Mucosa of descending colon (tissue), 3 donors: ENCODE data around the gene ANKMY1. TPM values are rescaled to one million over a fixed set of nuclear protein-coding genes. Genes with fewer than 3 reads are reported as not detected.
A peak's percentile ranks its signal among the peaks of the same experiment; 100 is the strongest.

Source experiments
- ATAC-seq: fragments of 200-7000 bp; cut with Tn5 transposase; one replicate; pipeline ENCODE4 v1.9.1; 2020; ENCODE audit warnings: mild to moderate bottlenecking, moderate library complexity
- DNase-seq, 3 donors: peaks; one replicate each; pipeline ENCODE4 v3.0.0-alpha.2; 2020
- H3K36me3 ChIP-seq: fragments of 200-600 bp; one replicate; pipeline ENCODE4 v1.8.0; 2021; ENCODE audit warnings: low read depth, mild to moderate bottlenecking
- H3K4me1 ChIP-seq: fragments of 200-600 bp; one replicate; pipeline ENCODE4 v1.8.0; 2021; ENCODE audit warnings: low read depth, mild to moderate bottlenecking
- H3K4me3 ChIP-seq: fragments of 200-600 bp; one replicate; pipeline ENCODE4 v1.8.0; 2021; ENCODE audit warnings: mild to moderate bottlenecking
- H3K9me3 ChIP-seq: fragments of 200-600 bp; one replicate; pipeline ENCODE4 v1.8.0; 2021; ENCODE audit warnings: mild to moderate bottlenecking
- intact Hi-C, 2 donors: fragments of 100-400 bp; cut with DNase I in 1 of 2; cut with micrococcal nuclease in 1 of 2; formaldehyde crosslinking; loops; one replicate each; pipeline versions ENCODE4 v1.11.0 to v1.11.1; 2022; cut with DNase I, micrococcal nuclease
- total RNA-seq, 3 donors: library from RNA; stranded (reverse); fragmentation: NEBNext Ultra II Directional in 2 of 3; extraction: Animal tissue kit (Norgen Biotek cat#: 25700) in 2 of 3; gene quantifications; one replicate each; pipeline versions ENCODE4 v1.2.1 to v1.2.4, GENCODE V29; 2021 to 2023
- TF ChIP-seq, protein P1 (sequence below): fragments of 200-600 bp; IDR thresholded peaks from one replicate; pipeline ENCODE4 v1.8.0; 2022; ENCODE audit warnings: antibody characterized with exemption, mild to moderate bottlenecking
- donor health status: DM: no; HTN: no; CAD: no; lungs with moderate emphysema.
- donor health status: DM: no; HTN: no; CAD: no.
- donor health status: DM: no; HTN: yes; CAD: no.

ANKMY1 gene
- total RNA-seq, 3 donors from 2014 or later: 23.0 to 32.7 (median 23.5) TPM

DNA sequence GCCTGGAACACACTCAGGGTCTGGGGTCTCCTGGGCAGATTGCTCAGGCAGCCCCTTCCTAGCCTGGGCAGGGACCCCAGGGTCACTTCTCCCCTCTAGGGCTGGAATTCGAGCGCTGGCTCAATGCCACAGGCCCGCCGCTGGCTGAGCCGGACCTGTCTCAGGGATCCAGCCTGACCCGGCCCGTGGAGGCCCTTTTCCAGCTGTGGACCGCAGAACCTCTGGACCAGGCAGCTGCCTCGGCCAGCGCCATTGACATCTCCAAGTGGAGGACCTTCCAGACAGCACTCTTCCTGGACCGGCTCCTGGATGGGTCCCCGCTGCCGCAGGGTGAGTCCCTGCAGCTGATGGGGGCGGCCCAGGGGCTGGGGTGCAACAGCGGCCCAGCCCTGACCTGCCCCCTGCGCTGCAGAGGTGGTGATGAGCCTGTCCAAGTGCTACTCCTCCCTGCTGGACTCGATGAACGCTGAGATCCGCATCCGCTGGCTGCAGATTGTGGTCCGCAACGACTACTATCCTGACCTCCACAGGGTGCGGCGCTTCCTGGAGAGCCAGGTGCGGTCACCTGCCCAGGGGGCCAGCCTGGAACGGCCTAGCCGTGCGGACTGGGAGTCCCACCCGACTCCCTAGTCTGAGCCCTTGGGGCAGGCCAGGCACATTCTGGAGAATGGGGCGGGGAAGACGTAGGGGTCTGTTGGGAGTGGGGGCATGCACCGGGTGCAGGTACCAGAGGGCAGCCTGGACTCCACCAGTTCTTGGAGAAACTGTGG is 18.8 kb upstream of the ANKMY1 start:
- TF ChIP-seq, protein P1, sequence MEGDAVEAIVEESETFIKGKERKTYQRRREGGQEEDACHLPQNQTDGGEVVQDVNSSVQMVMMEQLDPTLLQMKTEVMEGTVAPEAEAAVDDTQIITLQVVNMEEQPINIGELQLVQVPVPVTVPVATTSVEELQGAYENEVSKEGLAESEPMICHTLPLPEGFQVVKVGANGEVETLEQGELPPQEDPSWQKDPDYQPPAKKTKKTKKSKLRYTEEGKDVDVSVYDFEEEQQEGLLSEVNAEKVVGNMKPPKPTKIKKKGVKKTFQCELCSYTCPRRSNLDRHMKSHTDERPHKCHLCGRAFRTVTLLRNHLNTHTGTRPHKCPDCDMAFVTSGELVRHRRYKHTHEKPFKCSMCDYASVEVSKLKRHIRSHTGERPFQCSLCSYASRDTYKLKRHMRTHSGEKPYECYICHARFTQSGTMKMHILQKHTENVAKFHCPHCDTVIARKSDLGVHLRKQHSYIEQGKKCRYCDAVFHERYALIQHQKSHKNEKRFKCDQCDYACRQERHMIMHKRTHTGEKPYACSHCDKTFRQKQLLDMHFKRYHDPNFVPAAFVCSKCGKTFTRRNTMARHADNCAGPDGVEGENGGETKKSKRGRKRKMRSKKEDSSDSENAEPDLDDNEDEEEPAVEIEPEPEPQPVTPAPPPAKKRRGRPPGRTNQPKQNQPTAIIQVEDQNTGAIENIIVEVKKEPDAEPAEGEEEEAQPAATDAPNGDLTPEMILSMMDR: no peak
- Histone ChIP-seq H3K4me1 (peaks cover 11% of the 10 kb centered on the region), H3K36me3 (peaks cover 6% of the 10 kb centered on the region), H3K4me3 (no peak overlapping the region), H3K9me3 (no peaks in the 10 kb centered on the region)
- intact Hi-C loops: no loop called here
- peak in 1 of 3 donors; percentile 48 for DNase-seq
- no peak for ATAC-seq

DNA sequence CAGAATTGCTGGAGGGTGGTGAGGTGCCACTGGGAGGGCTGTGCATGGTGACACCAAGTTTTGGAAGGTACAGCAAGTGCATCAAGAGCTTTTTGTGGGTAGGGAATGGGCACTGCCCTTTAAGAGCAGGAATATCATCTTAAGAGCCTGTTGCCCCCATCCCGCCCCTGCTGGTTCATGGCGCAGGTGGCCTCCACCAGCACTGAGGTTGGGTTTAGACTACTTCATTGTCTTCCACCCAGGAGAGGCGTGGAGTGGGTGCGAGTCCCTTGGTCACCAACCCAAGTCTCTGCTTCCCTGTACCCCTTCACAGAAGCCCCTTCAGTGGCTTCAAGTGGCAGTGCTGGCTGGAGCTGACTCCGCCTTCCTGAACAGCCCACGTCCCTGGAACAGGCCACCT is 18.2 kb upstream of the ANKMY1 start:
- intact Hi-C loops: no loop called here
- ATAC-seq (no peak), DNase-seq (no peak)
- TF ChIP-seq, protein P1: no peak
- Histone ChIP-seq H3K9me3 (no peaks in the 10 kb centered on the region), H3K36me3 (peaks cover 6% of the 10 kb centered on the region), H3K4me3 (no peak overlapping the region), H3K4me1 (peaks cover 11% of the 10 kb centered on the region)

DNA sequence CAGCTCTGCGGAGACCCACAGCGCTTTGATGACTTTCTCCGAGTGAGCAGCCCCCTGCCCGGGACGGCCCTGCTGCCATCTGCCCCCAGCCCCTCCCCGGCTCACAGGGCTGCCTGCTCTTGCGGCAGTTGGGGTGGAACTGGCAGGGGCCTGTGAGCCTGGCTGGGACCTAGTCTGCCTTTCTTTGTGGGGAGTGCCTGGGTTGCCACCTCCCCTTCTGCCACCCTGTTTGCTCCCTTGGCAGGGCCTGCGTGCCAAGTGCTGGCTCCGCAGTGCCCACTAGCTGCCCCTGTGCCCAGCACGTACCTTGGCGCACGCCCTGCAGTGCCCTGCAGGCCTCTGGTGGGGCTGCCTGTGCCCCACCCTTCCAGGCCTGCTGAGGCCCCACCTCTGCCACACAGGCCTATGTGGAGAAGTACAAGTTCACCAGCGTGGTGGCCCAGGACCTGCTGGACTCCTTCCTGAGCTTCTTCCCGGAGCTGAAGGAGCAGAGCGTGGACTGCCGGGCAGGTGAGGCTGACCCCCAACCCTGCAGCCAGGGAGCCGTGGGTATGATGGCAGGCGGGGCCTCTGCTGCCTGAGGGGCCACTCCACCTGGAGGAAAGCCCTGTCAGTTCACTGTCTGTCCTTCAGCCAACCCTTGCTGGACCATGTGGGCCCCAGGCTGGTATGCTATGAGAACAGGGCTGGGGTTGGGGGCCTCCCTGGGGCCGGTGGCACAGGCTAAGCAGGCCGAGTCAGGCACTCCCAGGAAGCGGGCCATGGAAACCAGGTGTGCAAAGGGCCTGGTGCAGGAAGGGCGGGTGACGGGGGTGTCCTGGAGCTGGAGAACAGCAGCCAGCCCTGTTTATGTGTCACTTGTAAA is 17.5 kb upstream of the ANKMY1 start:
- intact Hi-C loops: no loop called here
- Histone ChIP-seq H3K4me1 (peaks cover 15% of the 10 kb centered on the region), H3K9me3 (no peaks in the 10 kb centered on the region), H3K4me3 (no peak overlapping the region), H3K36me3 (peaks cover 6% of the 10 kb centered on the region)
- ATAC-seq (no peak), DNase-seq (peak in 2 of 3 donors; percentile 25 to 44)
- TF ChIP-seq, protein P1: no peak

DNA sequence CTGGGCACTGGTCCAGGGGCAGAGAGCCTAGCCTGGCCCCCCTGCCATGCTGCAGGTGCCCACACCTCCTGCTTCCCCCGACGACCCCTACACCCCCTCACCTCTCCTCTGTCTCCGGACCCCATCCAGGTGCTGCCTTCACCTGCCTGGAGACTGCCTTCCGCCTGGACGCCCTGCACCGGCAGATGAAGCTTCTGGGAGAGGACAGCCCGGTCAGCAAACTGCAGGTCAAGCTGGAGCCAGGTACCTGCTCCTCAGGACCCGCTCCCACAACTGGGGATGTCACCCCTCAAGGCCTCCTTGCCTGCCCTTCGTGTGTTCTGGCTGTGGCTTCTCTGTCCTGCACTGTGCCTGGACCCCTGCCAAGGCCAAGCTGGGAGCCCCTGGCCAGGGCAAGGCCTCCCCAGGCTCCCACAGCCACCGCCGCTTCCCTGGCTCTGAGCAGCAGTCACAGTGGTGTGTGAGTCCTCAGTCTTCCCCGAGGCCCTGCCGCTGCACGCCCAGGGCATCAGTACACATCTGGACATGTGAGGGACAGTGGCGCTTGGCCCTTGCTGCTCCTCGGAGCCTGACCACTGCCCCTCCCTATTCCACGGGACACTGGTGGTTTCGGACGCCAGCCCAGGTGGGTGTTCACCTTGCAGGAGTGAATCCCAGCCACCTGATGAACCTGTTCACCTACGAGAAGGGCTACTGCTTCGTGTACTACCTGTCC is 16.8 kb upstream of the ANKMY1 start:
- ATAC-seq: no peak
- H3K9me3 ChIP-seq: no peaks in the 10 kb centered on the region

More for the DNA sequence above, 16.8 kb upstream of the ANKMY1 start:
- intact Hi-C loops: no loop called here
- DNase-seq: peak in 2 of 3 donors; percentile 26 to 53
- Histone ChIP-seq H3K36me3 (peaks cover 6% of the 10 kb centered on the region), H3K4me3 (no peak overlapping the region), H3K4me1 (peaks cover 17% of the 10 kb centered on the region)
- TF ChIP-seq, protein P1: no peak
